Sigmoid colon (tissue), 4 donors: ENCODE measurements around the gene BMP3.

Experiments used
- CTCF ChIP-seq, 4 experiments: fragments of 450-650 bp in 3 of 4; fragments of 200-600 bp in 1 of 4; IDR thresholded peaks; one replicate each; pipeline ENCODE4 v1.5.1; 2016 to 2019; ENCODE audit warnings: antibody characterized with exemption in 4 of 4, mild to moderate bottlenecking in 3 of 4, moderate library complexity in 2 of 4
- EP300 ChIP-seq, 4 donors: sonication (generic); formaldehyde crosslinking; IDR thresholded peaks; one replicate each; pipeline ENCODE4 v1.6.1; 2017; ENCODE audit warnings: antibody characterized with exemption in 4 of 4
- POLR2A ChIP-seq, 2 donors: fragments of 450-650 bp; IDR thresholded peaks; one replicate each; pipeline ENCODE4 v1.6.1; 2016; ENCODE audit warnings: antibody characterized with exemption in 2 of 2, mild to moderate bottlenecking in 2 of 2, moderate library complexity in 2 of 2

- no peak for TF ChIP-seq EP300 (IDR thresholded peaks at IDR 0.05)
- TF ChIP-seq POLR2A (IDR thresholded peaks at IDR 0.05), result no peak
- no peak for TF ChIP-seq CTCF (IDR thresholded peaks at IDR 0.05)
Measured at GRCh38 chr4:81007417-81007816, 23.1 kb upstream of the BMP3 start.
